ENCODE results near the gene PTPRT. TPM values are rescaled to one million over a fixed set of nuclear protein-coding genes. Genes with fewer than 3 reads are reported as not detected.

PTPRT gene
- total and polyA plus RNA-seq, 11 donors = 0.04 to 2.5 (median 0.25) TPM; not detected in 2

- H3K4me3 ChIP-seq = no peak overlapping the region
- intact Hi-C loops (cut with DNase I) = no loop called here
- no peak for TF ChIP-seq CTCF (IDR thresholded peaks at IDR 0.05)
- no peak for TF ChIP-seq POLR2A (IDR thresholded peaks at IDR 0.05)
- ATAC-seq (no peak), DNase-seq (no peak)
- WGBS, 4 donors = 78 to 83% (median 80%) methylated on average over 4 of the region's 4 CpGs
- H3K4me1 ChIP-seq = no peaks in the 10 kb centered on the region
- no peak overlapping the region for H3K27ac ChIP-seq
- H3K36me3 ChIP-seq = no peaks in the 10 kb centered on the region
- peaks cover 0 to 3% (median 0%) of the 10 kb centered on the region in 9 donors for H3K27me3 ChIP-seq
- no peaks in the 10 kb centered on the region for H3K9me3 ChIP-seq
Observed at GRCh38 chr20:42494290-42494689, 695.4 kb downstream of the PTPRT start.

DNA sequence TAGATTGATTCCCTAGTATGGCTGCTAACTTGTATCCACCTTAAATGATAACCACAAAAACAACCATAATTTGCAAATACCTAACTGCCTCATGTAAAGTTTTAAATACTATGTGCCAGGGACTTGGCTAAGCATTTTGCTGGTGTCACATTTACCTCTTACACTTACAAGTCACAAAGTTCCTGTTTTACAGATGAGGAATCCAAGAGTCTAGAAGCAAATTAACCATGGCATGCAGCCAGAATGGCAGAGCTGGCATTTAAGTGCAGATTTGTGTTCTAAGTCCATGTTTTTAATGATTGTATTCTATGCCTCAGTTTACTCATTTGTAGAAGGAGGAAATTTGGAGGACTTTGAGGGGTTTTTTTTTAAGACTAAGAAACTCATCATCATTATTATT, 696.7 kb downstream of the PTPRT start:
- no peak overlapping the region for H3K27ac ChIP-seq
- intact Hi-C loops (cut with DNase I) = no loop called here
- H3K4me1 ChIP-seq = no peaks in the 10 kb centered on the region
- H3K4me3 ChIP-seq = no peak overlapping the region
- no peak for TF ChIP-seq POLR2A (IDR thresholded peaks at IDR 0.05)
- no peak for TF ChIP-seq CTCF (IDR thresholded peaks at IDR 0.05)
- H3K9me3 ChIP-seq = no peaks in the 10 kb centered on the region
- ATAC-seq (no peak), DNase-seq (no peak)
- no peaks in the 10 kb centered on the region for H3K36me3 ChIP-seq
- peaks cover 0 to 3% (median 0%) of the 10 kb centered on the region in 9 donors for H3K27me3 ChIP-seq

DNA sequence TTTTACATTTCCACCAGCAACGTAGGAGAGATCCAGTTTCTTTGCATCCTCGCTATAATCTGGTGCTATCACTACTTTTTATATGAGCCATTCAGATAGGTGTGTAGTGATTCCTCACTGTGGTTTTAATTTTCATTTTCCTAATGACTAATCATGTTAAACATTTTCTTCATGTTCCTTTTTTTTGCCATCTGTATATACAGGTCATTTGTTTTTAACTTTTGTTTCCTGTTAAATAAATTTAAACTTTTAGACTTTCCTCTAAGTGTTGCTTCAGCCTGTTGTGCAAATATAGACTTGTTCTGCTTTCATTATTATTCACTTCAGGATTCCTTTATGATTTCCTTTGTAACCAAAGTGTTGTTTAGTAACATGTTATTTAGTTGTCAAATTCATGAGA, 697.4 kb downstream of the PTPRT start:
- WGBS, 4 donors = 67 to 78% (median 70%) methylated on average over 2 of the region's 2 CpGs
- DNase-seq (no peak), ATAC-seq (no peak)

DNA sequence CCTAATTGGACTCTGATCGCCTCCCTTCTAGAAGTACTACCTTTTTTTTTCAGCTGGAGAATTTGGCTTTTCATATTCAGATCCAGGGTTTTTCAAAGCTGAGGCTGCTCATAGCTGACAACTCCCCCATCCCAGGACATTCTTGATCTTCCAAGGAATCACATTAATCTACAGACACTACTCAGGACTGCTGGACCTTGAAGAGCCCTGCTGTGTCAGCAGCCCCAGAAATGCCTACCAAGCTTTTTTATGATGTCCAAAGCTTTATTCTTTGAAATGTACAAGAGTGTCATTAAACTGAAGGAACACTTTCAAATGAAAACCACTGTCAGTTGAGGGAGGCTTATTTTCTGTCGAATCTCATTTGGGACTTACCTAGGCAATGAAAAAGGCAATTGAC, 704.1 kb downstream of the PTPRT start:
- no peak for ATAC-seq

More for the DNA sequence above, 697.4 kb downstream of the PTPRT start:
- no peak overlapping the region for H3K4me3 ChIP-seq
- intact Hi-C loops (cut with DNase I) = no loop called here
- H3K4me1 ChIP-seq = no peaks in the 10 kb centered on the region
- H3K36me3 ChIP-seq = no peaks in the 10 kb centered on the region
- no peaks in the 10 kb centered on the region for H3K9me3 ChIP-seq
- TF ChIP-seq POLR2A (IDR thresholded peaks at IDR 0.05) (no peak), CTCF (IDR thresholded peaks at IDR 0.05) (no peak)
- H3K27ac ChIP-seq = no peak overlapping the region
- H3K27me3 ChIP-seq = peaks cover 0 to 3% (median 0%) of the 10 kb centered on the region in 9 donors

More for the DNA sequence above, 704.1 kb downstream of the PTPRT start:
- Histone ChIP-seq H3K4me3 (no peak overlapping the region), H3K36me3 (no peaks in the 10 kb centered on the region), H3K27ac (peak overlapping the region in 9 of 12 donors; percentile 31 to 83 (median 61)), H3K27me3 (no peaks in the 10 kb centered on the region), H3K9me3 (no peaks in the 10 kb centered on the region), H3K4me1 (peaks cover 0 to 21% (median 0%) of the 10 kb centered on the region in 12 donors)
- WGBS, 4 donors = 69 to 86% (median 78%) methylated on average over 2 of the region's 2 CpGs
- intact Hi-C loops (cut with DNase I) = no loop called here
- DNase-seq = no peak
- no peak for TF ChIP-seq POLR2A (IDR thresholded peaks at IDR 0.05)
- no peak for TF ChIP-seq CTCF (IDR thresholded peaks at IDR 0.05)
